C4-2B (cell line): ENCODE data around the gene TM9SF4.

ENCODE experiments used
- H3K27ac ChIP-seq: fragments of 450-650 bp; 2 replicates; pipeline ENCODE4 v1.5.1; 2017
- ZFX ChIP-seq: fragments of 450-650 bp; IDR thresholded peaks from 2 replicates; pipeline ENCODE4 v1.6.1; 2017
- TF ChIP-seq, protein P1 (sequence below): fragments of 450-650 bp; conservative IDR thresholded peaks from 2 replicates; pipeline ENCODE4 v1.5.1; 2017; ENCODE audit warnings: mild to moderate bottlenecking

TM9SF4 gene

DNA sequence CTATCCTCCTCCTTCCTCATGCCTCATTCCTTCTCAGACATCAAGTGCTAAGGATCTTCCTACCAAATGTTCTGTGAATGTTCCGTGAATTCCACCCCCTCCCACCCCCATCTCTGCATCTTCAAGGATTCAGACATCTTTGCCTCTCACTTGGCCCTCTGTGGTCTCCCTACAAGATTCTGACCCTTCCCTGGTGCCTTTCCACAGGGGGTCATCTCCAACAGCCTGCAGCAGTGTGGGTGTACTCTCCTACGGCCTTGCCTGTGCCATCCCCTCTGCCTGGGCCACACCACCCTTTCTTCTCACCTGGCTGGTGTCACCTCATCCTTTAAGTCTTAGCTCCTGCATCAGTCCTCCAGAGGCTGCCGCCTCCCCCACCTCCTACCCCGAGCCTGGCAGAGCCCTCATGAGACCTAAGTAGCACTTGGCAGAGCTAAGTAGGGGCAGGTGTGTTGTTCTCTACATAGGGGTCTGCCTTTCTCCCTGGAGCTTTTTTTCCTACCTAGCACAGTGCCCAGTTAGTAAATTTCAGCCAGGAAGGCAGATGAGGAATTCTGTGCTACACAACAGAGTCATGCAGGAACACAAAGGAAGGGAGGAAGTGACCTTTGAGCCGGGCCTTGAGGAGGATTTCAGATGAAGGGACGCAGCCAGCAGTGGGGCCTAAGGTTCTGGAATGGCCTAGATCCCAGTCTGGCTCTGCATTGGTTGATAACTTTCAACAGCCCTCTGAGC, 43.1 kb downstream of the TM9SF4 start:
- no peak overlapping the region for H3K27ac ChIP-seq
- no peak for TF ChIP-seq ZFX
- TF ChIP-seq, protein P1, sequence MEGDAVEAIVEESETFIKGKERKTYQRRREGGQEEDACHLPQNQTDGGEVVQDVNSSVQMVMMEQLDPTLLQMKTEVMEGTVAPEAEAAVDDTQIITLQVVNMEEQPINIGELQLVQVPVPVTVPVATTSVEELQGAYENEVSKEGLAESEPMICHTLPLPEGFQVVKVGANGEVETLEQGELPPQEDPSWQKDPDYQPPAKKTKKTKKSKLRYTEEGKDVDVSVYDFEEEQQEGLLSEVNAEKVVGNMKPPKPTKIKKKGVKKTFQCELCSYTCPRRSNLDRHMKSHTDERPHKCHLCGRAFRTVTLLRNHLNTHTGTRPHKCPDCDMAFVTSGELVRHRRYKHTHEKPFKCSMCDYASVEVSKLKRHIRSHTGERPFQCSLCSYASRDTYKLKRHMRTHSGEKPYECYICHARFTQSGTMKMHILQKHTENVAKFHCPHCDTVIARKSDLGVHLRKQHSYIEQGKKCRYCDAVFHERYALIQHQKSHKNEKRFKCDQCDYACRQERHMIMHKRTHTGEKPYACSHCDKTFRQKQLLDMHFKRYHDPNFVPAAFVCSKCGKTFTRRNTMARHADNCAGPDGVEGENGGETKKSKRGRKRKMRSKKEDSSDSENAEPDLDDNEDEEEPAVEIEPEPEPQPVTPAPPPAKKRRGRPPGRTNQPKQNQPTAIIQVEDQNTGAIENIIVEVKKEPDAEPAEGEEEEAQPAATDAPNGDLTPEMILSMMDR = no peak

- no peak for TF ChIP-seq ZFX
- TF ChIP-seq, protein P1 = no peak
- H3K27ac ChIP-seq = no peak overlapping the region
These were observed 43.7 kb downstream of the TM9SF4 start for GRCh38 chr20:32153156-32153665.

- no peak overlapping the region for H3K27ac ChIP-seq
- TF ChIP-seq, protein P1 = no peak
- no peak for TF ChIP-seq ZFX
These were observed 44.3 kb downstream of the TM9SF4 start for GRCh38 chr20:32153771-32154170.

DNA sequence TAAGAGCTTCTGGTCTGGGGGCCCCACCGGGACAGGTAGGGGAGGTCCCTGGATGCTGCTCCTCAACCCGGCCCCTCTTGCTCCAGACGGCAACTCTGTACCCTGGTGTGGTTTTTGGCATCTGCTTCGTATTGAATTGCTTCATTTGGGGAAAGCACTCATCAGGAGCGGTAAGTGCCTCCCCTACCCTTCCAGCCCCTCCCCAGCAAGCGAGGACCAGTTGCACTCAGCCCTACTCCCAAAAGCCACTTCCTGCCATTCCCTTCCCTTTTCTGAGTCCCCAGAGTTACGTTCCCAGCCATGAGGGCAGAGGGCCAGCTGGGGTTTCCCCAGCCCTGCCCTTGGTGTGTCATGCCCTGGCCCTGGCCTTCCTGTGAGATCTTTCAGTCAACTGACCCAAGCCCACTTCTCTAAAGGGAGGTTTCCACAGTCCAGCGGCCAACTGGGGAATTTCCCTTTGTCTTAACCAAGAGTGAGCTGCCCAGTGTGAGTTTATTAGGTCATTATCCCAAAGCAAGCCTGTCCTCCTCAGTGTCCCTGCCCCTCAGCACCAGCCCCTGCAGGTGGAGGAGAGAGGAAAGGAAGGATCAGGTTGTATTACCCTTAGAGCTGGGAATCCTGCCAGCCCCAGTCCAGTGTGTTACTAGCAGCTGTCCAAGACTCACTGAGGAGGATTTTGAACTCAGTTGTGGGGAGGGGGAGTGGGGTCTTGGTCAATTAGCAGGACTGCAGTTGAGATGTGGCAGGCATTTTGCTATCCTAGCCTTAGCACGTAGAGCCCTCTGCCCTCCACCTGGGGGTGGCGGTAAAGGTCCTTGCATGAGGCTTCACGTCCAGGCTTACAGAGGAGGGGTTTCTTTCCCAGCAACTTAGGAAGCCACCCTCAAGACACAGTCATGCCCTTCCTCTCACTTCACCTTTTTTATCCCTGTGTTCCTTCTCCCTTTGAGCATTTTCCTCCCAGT, 45.8 kb downstream of the TM9SF4 start:
- H3K27ac ChIP-seq = no peak overlapping the region
- no peak for TF ChIP-seq ZFX
- TF ChIP-seq, protein P1 = no peak; the same call in 1 of the 2 replicates

- TF ChIP-seq, protein P1 = no peak
- TF ChIP-seq ZFX = no peak
- no peak overlapping the region for H3K27ac ChIP-seq
These were observed 48.1 kb downstream of the TM9SF4 start for GRCh38 chr20:32157611-32158010.

DNA sequence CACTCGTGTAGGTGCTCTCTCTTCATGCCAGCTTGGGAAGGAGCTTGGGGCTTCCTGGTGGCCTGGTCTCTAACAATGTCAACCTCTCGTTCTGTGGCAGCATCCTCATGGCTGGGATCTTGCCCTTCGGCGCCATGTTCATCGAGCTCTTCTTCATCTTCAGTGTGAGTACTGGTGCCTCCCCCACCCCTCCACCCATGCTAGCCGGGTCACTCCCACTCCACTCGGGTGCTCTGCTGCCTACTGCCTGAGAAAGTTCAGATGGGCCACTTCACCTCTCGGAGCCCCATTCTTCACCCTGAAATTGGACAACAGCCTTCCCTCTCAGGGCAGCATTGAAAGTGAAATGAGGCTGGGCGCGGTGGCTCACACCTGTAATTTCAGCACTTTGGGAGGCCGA, 48.8 kb downstream of the TM9SF4 start:
- H3K27ac ChIP-seq = no peak overlapping the region
- TF ChIP-seq ZFX = no peak
- TF ChIP-seq, protein P1 = no peak
